IMR-90 (cell line): Measurements from ENCODE around the gene MEIS2. TPM values are rescaled to one million over a fixed set of nuclear protein-coding genes. Genes with fewer than 3 reads are reported as not detected.

Source experiments
- ATAC-seq: fragments of 200-7000 bp; cut with Tn5 transposase; 2 replicates; pipeline ENCODE4 v1.9.1; 2020; ENCODE audit warnings: low read depth, mild to moderate bottlenecking, moderate library complexity
- BruUV-seq: library from RNA; stranded (reverse); fragments of 400-500 nt; replicated peaks from 2 replicates; lab custom pipeline; 2021; lab: Mats Ljungman, UMichigan
- CTCF ChIA-PET: fragments of 300-600 bp; formaldehyde crosslinking; extraction: SDS; loops from one replicate; lab custom pipeline; 2021; ENCODE audit warnings: antibody characterized with exemption; lab: Yijun Ruan, JAX
- POLR2A ChIA-PET: fragments of 300-600 bp; sonication (Branson Sonifier 250); formaldehyde crosslinking; loops from one replicate; lab custom pipeline; 2022; ENCODE audit warnings: antibody characterized with exemption; ENCODE audit not compliant: unreplicated experiment; lab: Charles Lee
- DNase-seq: peaks from one replicate; pipeline ENCODE4 v3.0.0; 2013
- H2AFZ ChIP-seq: replicated peaks from 2 replicates; pipeline ENCODE3; 2013; ENCODE audit warnings: low read length, mild to moderate bottlenecking; ENCODE audit not compliant: poor library complexity
- H2AK5ac ChIP-seq: 2 replicates; pipeline ENCODE4 v1.6.1; 2013; ENCODE audit warnings: low read depth, low read length, inconsistent platforms
- H2AK9ac ChIP-seq: replicated peaks from 2 replicates; pipeline ENCODE3; 2013; ENCODE audit warnings: mild to moderate bottlenecking, low read depth, low read length, moderate library complexity; ENCODE audit not compliant: poor library complexity
- H2BK120ac ChIP-seq: 2 replicates; pipeline ENCODE4 v1.6.1; 2013; ENCODE audit warnings: low read depth, low read length, inconsistent platforms
- H2BK15ac ChIP-seq: 3 replicates; pipeline ENCODE4 v1.6.1; 2013; ENCODE audit warnings: low read depth, low read length, inconsistent platforms
- H2BK20ac ChIP-seq: 2 replicates; pipeline ENCODE4 v1.6.1; 2013; ENCODE audit warnings: low read depth, mild to moderate bottlenecking, inconsistent platforms, low read length, moderate library complexity
- H2BK5ac ChIP-seq: 2 replicates; pipeline ENCODE4 v1.6.1; 2013; ENCODE audit warnings: mild to moderate bottlenecking, low read depth, low read length, inconsistent platforms; ENCODE audit not compliant: poor library complexity, severe bottlenecking
- H3K14ac ChIP-seq: replicated peaks from 2 replicates; pipeline ENCODE4 v1.6.1; 2013; ENCODE audit warnings: low read depth, low read length, inconsistent platforms
- H3K18ac ChIP-seq: 2 replicates; pipeline ENCODE4 v1.6.1; 2013; ENCODE audit warnings: low read depth, low read length, control low read depth
- H3K23ac ChIP-seq: 2 replicates; pipeline ENCODE4 v1.6.1; 2013; ENCODE audit warnings: low read depth, low read length, inconsistent platforms
- H3K27ac ChIP-seq: 2 replicates; pipeline ENCODE4 v1.5.1; 2013; ENCODE audit warnings: mild to moderate bottlenecking, control low read depth, low read length; ENCODE audit not compliant: insufficient read depth
- H3K27me3 ChIP-seq: 2 replicates; pipeline ENCODE4 v1.6.1; 2013; ENCODE audit warnings: low read length; ENCODE audit not compliant: control insufficient read depth, insufficient read depth
- H3K36me3 ChIP-seq: 2 replicates; pipeline ENCODE4 v1.6.1; 2013; ENCODE audit warnings: low read length, mixed read lengths; ENCODE audit not compliant: control insufficient read depth, insufficient read depth
- H3K4ac ChIP-seq: 2 replicates; pipeline ENCODE4 v1.6.1; 2013; ENCODE audit warnings: low read depth, low read length, inconsistent platforms
- H3K4me1 ChIP-seq: 2 replicates; pipeline ENCODE4 v1.6.1; 2013; ENCODE audit warnings: low read length, mixed read lengths; ENCODE audit not compliant: control insufficient read depth, insufficient read depth
- H3K4me2 ChIP-seq: 2 replicates; pipeline ENCODE4 v1.6.1; 2013; ENCODE audit warnings: low read depth, mild to moderate bottlenecking, control low read depth, low read length, moderate library complexity
- H3K4me3 ChIP-seq: 2 replicates; pipeline ENCODE4 v1.5.1; 2013; ENCODE audit warnings: low read depth, mild to moderate bottlenecking, control low read depth, low read length, moderate library complexity; ENCODE audit not compliant: insufficient read depth
- H3K56ac ChIP-seq: 2 replicates; pipeline ENCODE4 v1.6.1; 2013; ENCODE audit warnings: low read length, inconsistent platforms; ENCODE audit not compliant: insufficient read depth; ENCODE audit errors: extremely low read depth
- H3K79me1 ChIP-seq, 2 experiments: 2 replicates each; pipeline ENCODE4 v1.6.1; 2013; ENCODE audit warnings: low read length in 2 of 2, inconsistent platforms in 1 of 2, low read depth in 1 of 2
- H3K9ac ChIP-seq: 2 replicates; pipeline ENCODE4 v1.6.1; 2013; ENCODE audit warnings: low read depth, low read length, control low read depth
- H3K9me1 ChIP-seq: 2 replicates; pipeline ENCODE4 v1.6.1; 2013; ENCODE audit warnings: low read length, inconsistent platforms; ENCODE audit not compliant: insufficient read depth
- H3K9me3 ChIP-seq: 2 replicates; pipeline ENCODE4 v1.6.1; 2013; ENCODE audit warnings: low read length; ENCODE audit not compliant: control insufficient read depth, insufficient read depth
- H4K20me1 ChIP-seq: 2 replicates; pipeline ENCODE4 v1.6.1; 2013; ENCODE audit warnings: low read length, inconsistent platforms; ENCODE audit not compliant: insufficient read depth
- H4K5ac ChIP-seq: 2 replicates; pipeline ENCODE4 v1.6.1; 2013; ENCODE audit warnings: mild to moderate bottlenecking, low read depth, low read length, control low read depth
- H4K8ac ChIP-seq, 2 experiments: 2 replicates each; pipeline ENCODE4 v1.6.1; 2013; ENCODE audit warnings: low read depth in 2 of 2, low read length in 2 of 2, control low read depth in 1 of 2, inconsistent platforms in 1 of 2
- H4K91ac ChIP-seq: 2 replicates; pipeline ENCODE4 v1.6.1; 2013; ENCODE audit warnings: low read depth, low read length, inconsistent platforms; ENCODE audit not compliant: insufficient read depth
- BHLHE40 ChIP-seq: fragments of 150-350 bp; IDR thresholded peaks from 2 replicates; pipeline ENCODE4 v1.6.1; 2016; ENCODE audit warnings: mild to moderate bottlenecking, low read depth, low read length
- CEBPB ChIP-seq: IDR thresholded peaks from 2 replicates; pipeline ENCODE4 v1.6.1; 2012; ENCODE audit warnings: low read depth, low read length, improper control_type of control experiment
- CHD1 ChIP-seq: IDR thresholded peaks from 2 replicates; pipeline ENCODE4 v1.6.1; 2012; ENCODE audit warnings: low read depth, low read length, improper control_type of control experiment
- CTCF ChIP-seq: conservative IDR thresholded peaks from 2 replicates; pipeline ENCODE4 v1.5.1; 2012; ENCODE audit warnings: mild to moderate bottlenecking, low read depth, low read length, improper control_type of control experiment
- ELK1 ChIP-seq: fragments of 150-350 bp; IDR thresholded peaks from 2 replicates; pipeline ENCODE4 v1.6.1; 2016; ENCODE audit warnings: low read depth, mild to moderate bottlenecking, low read length, moderate library complexity, borderline replicate concordance
- FOS ChIP-seq: fragments of 150-350 bp; IDR thresholded peaks from 2 replicates; pipeline ENCODE4 v1.6.1; 2016; ENCODE audit warnings: low read depth, low read length
- MAFK ChIP-seq: IDR thresholded peaks from 2 replicates; pipeline ENCODE4 v1.6.1; 2012; ENCODE audit warnings: low read depth, low read length, improper control_type of control experiment
- MAZ ChIP-seq: IDR thresholded peaks from 2 replicates; pipeline ENCODE4 v1.6.1; 2012; ENCODE audit warnings: low read depth, mild to moderate bottlenecking, low read length, improper control_type of control experiment, moderate library complexity, borderline replicate concordance
- MXI1 ChIP-seq: IDR thresholded peaks from 2 replicates; pipeline ENCODE4 v1.6.1; 2012; ENCODE audit warnings: low read depth, mild to moderate bottlenecking, low read length, moderate library complexity, borderline replicate concordance
- NFE2L2 ChIP-seq: fragments of 150-350 bp; IDR thresholded peaks from 2 replicates; pipeline ENCODE4 v1.6.1; 2016; ENCODE audit warnings: low read depth, mild to moderate bottlenecking, low read length
- POLR2A ChIP-seq: IDR thresholded peaks from 2 replicates; pipeline ENCODE4 v1.6.1; 2012; ENCODE audit warnings: mild to moderate bottlenecking, low read depth, low read length
- RAD21 ChIP-seq: IDR thresholded peaks from 2 replicates; pipeline ENCODE4 v1.6.1; 2012; ENCODE audit warnings: low read length, improper control_type of control experiment
- RCOR1 ChIP-seq: IDR thresholded peaks from 2 replicates; pipeline ENCODE4 v1.6.1; 2012; ENCODE audit warnings: mild to moderate bottlenecking, low read length, improper control_type of control experiment; ENCODE audit not compliant: insufficient replicate concordance
- RFX5 ChIP-seq: IDR thresholded peaks from 2 replicates; pipeline ENCODE4 v1.8.0; 2012; ENCODE audit warnings: low read depth, mild to moderate bottlenecking, low read length, moderate library complexity
- SMC3 ChIP-seq: fragments of 150-350 bp; IDR thresholded peaks from 2 replicates; pipeline ENCODE4 v1.6.1; 2016; ENCODE audit warnings: low read depth, mild to moderate bottlenecking, antibody characterized with exemption, low read length, moderate library complexity
- USF2 ChIP-seq: fragments of 150-350 bp; IDR thresholded peaks from 2 replicates; pipeline ENCODE4 v1.6.1; 2017; ENCODE audit warnings: mild to moderate bottlenecking, antibody characterized with exemption, low read length, low read depth
- WGBS, 2 experiments: methylation state at CpG; one replicate each; pipeline versions ENCODE4 v1.1.5 to v1.1.7; 2013; ENCODE audit warnings: missing lambda C conversion rate in 2 of 2; ENCODE audit not compliant: insufficient read length in 1 of 2; ENCODE audit errors: extremely low coverage in 2 of 2; 5-methylcytosine and 5-hydroxymethylcytosine counted together
- dilution Hi-C: fragments of 300-500 bp; cut with HindIII; formaldehyde crosslinking; loops from one replicate; pipeline ENCODE4 v1.14.3; 2018; ENCODE audit warnings: low sequenced_read_pairs; ENCODE audit not compliant: unreplicated experiment
- in situ Hi-C: fragments of 300-500 bp; cut with MboI; formaldehyde crosslinking; loops from 3 replicates; pipeline ENCODE4 v1.14.3; 2019; ENCODE audit warnings: low sequenced_read_pairs, inconsistent platforms, mixed read lengths
- intact Hi-C: fragments of 100-400 bp; cut with micrococcal nuclease; formaldehyde crosslinking; loops from 2 replicates; pipeline ENCODE4 v1.10.0; 2022
- polyA plus RNA-seq, 3 experiments: library from polyadenylated mRNA; depleted of rRNA; stranded (reverse); fragments of >200 nt; gene quantifications; 2 replicates each; pipeline ENCODE4 v1.2.3, GENCODE V29; 2012; ENCODE audit warnings: low replicate concordance in 1 of 3
- total RNA-seq: library from RNA; depleted of rRNA; stranded (reverse); fragments of >200 nt; gene quantifications from 2 replicates; pipeline ENCODE4 v1.2.3, GENCODE V29; 2012

MEIS2 gene
- total and polyA plus RNA-seq, 2 of the 4 experiments (the other 2 are of a cell fraction): 70.1 to 71.3 TPM

- Histone ChIP-seq H2AFZ (no peak overlapping the region), H3K9me1 (no peaks in the 10 kb centered on the region), H3K4me2 (no peak overlapping the region), H2BK5ac (no peak overlapping the region), H4K5ac (no peak overlapping the region), H3K27me3 (no peaks in the 10 kb centered on the region), H4K20me1 (no peaks in the 10 kb centered on the region), H3K14ac (no peak overlapping the region), H2BK20ac (no peak overlapping the region), H2AK9ac (no peak overlapping the region), H3K4me1 (peaks cover 4% of the 10 kb centered on the region; the same call in 1 of the 2 replicates), H3K18ac (no peak overlapping the region), H3K9me3 (no peaks in the 10 kb centered on the region), H3K4ac (no peak overlapping the region), H2BK15ac (no peak overlapping the region), H3K36me3 (peaks cover 3% of the 10 kb centered on the region), H3K23ac (no peak overlapping the region), H2BK120ac (no peak overlapping the region), H4K8ac (no peak overlapping the region), H2AK5ac (no peak overlapping the region), H3K9ac (no peak overlapping the region), H4K91ac (no peak overlapping the region), H3K4me3 (no peak overlapping the region), H3K79me1 (peaks cover 6 to 8% of the 10 kb centered on the region in 2 experiments; a peak in 3 of 4 replicates), H3K56ac (no peak overlapping the region), H3K27ac (no peak overlapping the region)
- intact Hi-C loops: no loop called here
- ChIA-PET POLR2A (no interaction called here), CTCF (no interaction called here)
- in situ Hi-C loops: no loop called here
- DNase-seq (no peak), ATAC-seq (no peak)
- dilution Hi-C loops: no loop called here
- no TSS peak for BruUV-seq
- WGBS, 2 experiments: no CpG with 5 or more reads among the region's 4 CpGs
- TF ChIP-seq SMC3: no peak
- no peak for TF ChIP-seq MAZ
- no peak for TF ChIP-seq MXI1
- no peak for TF ChIP-seq RCOR1
- no peak for TF ChIP-seq CTCF
- no peak for TF ChIP-seq CHD1
- no peak for TF ChIP-seq CEBPB
- TF ChIP-seq USF2: no peak
- TF ChIP-seq FOS: no peak
- TF ChIP-seq NFE2L2: no peak
- TF ChIP-seq POLR2A: no peak
- TF ChIP-seq BHLHE40: no peak
- TF ChIP-seq ELK1: no peak
- TF ChIP-seq RFX5: no peak
- TF ChIP-seq MAFK: no peak
- no peak for TF ChIP-seq RAD21
Observed at GRCh38 chr15:36967929-36968328, 132.4 kb downstream of the MEIS2 start.
